Osteoblast (primary cell): ENCODE results near the gene GOLIM4. TPM values are rescaled to one million over a fixed set of nuclear protein-coding genes. Genes with fewer than 3 reads are reported as not detected.

Experiments used
- DNase-seq: peaks from one replicate; pipeline ENCODE4 v3.0.0; 2011; ENCODE audit warnings: low spot score, mixed read lengths; ENCODE audit not compliant: insufficient read length; ENCODE audit errors: missing footprints
- H2AFZ ChIP-seq: 2 replicates; pipeline ENCODE4 v1.6.0; 2011; ENCODE audit warnings: mild to moderate bottlenecking, low read length
- H3K27ac ChIP-seq: 2 replicates; pipeline ENCODE4 v1.5.1; 2011; ENCODE audit warnings: mild to moderate bottlenecking, low read depth, low read length, moderate library complexity
- H3K27me3 ChIP-seq: 2 replicates; pipeline ENCODE4 v1.6.0; 2012; ENCODE audit warnings: mild to moderate bottlenecking, control low read depth, inconsistent platforms, low read length, moderate library complexity; ENCODE audit not compliant: insufficient read depth
- H3K36me3 ChIP-seq: 2 replicates; pipeline ENCODE4 v1.5.1; 2011; ENCODE audit warnings: mild to moderate bottlenecking, low read length, control low read depth, moderate library complexity; ENCODE audit not compliant: insufficient read depth
- H3K4me1 ChIP-seq: 2 replicates; pipeline ENCODE4 v1.5.1; 2011; ENCODE audit warnings: mild to moderate bottlenecking, low read length, control low read depth, moderate library complexity; ENCODE audit not compliant: insufficient read depth
- H3K4me2 ChIP-seq: 2 replicates; pipeline ENCODE4 v1.6.0; 2011; ENCODE audit warnings: mild to moderate bottlenecking, low read length; ENCODE audit not compliant: insufficient read depth
- H3K4me3 ChIP-seq: fragments of 200-600 bp; sonication (generic); 3 replicates; pipeline ENCODE4 v1.5.1; 2012; ENCODE audit warnings: mild to moderate bottlenecking, low read length, inconsistent platforms; ENCODE audit not compliant: insufficient read depth
- H3K79me2 ChIP-seq: 2 replicates; pipeline ENCODE4 v1.6.0; 2012; ENCODE audit warnings: mild to moderate bottlenecking, low read length, control low read depth, inconsistent platforms; ENCODE audit not compliant: insufficient read depth
- H3K9me3 ChIP-seq: 2 replicates; pipeline ENCODE4 v1.5.1; 2011; ENCODE audit warnings: low read depth, low read length, control low read depth
- H4K20me1 ChIP-seq: 2 replicates; pipeline ENCODE4 v1.6.0; 2012; ENCODE audit warnings: mild to moderate bottlenecking, low read length, control low read depth; ENCODE audit not compliant: insufficient read depth
- CTCF ChIP-seq: IDR thresholded peaks from 2 replicates; pipeline ENCODE4 v1.5.1; 2011; ENCODE audit warnings: mild to moderate bottlenecking, low read depth, low read length, moderate library complexity; ENCODE audit errors: extremely low read depth
- total RNA-seq: library from RNA; depleted of rRNA; stranded (reverse); fragments of >200 nt; gene quantifications from 2 replicates; pipeline ENCODE4 v1.2.3, GENCODE V29; 2012

The GOLIM4 gene
- total RNA-seq, 1 donor, result 44.5 TPM

- Histone ChIP-seq H3K4me2 (peak overlapping the region; percentile 22), H3K79me2 (peaks cover 60% of the 10 kb centered on the region)
- DNase-seq, result no peak
Observed at GRCh38 chr3:168048414-168049330, 47.1 kb downstream of the GOLIM4 start.

GRCh38 chr3:168047936-168048335, 47.8 kb downstream of the GOLIM4 start:
- Histone ChIP-seq H3K27ac (no peak overlapping the region), H3K36me3 (peaks cover 9% of the 10 kb centered on the region), H3K4me3 (no peak overlapping the region), H3K27me3 (no peaks in the 10 kb centered on the region), H2AFZ (no peak overlapping the region), H3K9me3 (no peaks in the 10 kb centered on the region), H4K20me1 (peaks cover 2% of the 10 kb centered on the region), H3K4me2 (no peak overlapping the region), H3K4me1 (peaks cover 22% of the 10 kb centered on the region), H3K79me2 (peaks cover 52% of the 10 kb centered on the region)
- no peak for TF ChIP-seq CTCF
- DNase-seq, result no peak

More at GRCh38 chr3:168048414-168049330, 47.1 kb downstream of the GOLIM4 start:
- H3K27ac ChIP-seq, result peak overlapping the region; percentile 68
- no peaks in the 10 kb centered on the region for H3K27me3 ChIP-seq
- no peak overlapping the region for H2AFZ ChIP-seq
- H4K20me1 ChIP-seq, result peaks cover 4% of the 10 kb centered on the region
- peaks cover 2% of the 10 kb centered on the region for H3K36me3 ChIP-seq
- no peak overlapping the region for H3K4me3 ChIP-seq
- H3K9me3 ChIP-seq, result no peaks in the 10 kb centered on the region
- no peak for TF ChIP-seq CTCF
- peaks cover 22% of the 10 kb centered on the region for H3K4me1 ChIP-seq

- Histone ChIP-seq H3K4me2 (no peak overlapping the region), H3K4me3 (no peak overlapping the region), H4K20me1 (no peaks in the 10 kb centered on the region), H2AFZ (no peak overlapping the region), H3K27ac (no peak overlapping the region), H3K79me2 (peaks cover 46% of the 10 kb centered on the region), H3K36me3 (peaks cover 14% of the 10 kb centered on the region), H3K9me3 (no peaks in the 10 kb centered on the region), H3K4me1 (peaks cover 22% of the 10 kb centered on the region), H3K27me3 (no peaks in the 10 kb centered on the region)
- peak; percentile 90 for TF ChIP-seq CTCF
- peak; percentile 25 for DNase-seq
Observed at GRCh38 chr3:168047190-168047795, 48.4 kb downstream of the GOLIM4 start.

GRCh38 chr3:168044049-168044448, 51.7 kb downstream of the GOLIM4 start:
- no peak for DNase-seq
- Histone ChIP-seq H3K9me3 (no peaks in the 10 kb centered on the region), H3K79me2 (peaks cover 18% of the 10 kb centered on the region), H4K20me1 (no peaks in the 10 kb centered on the region), H3K27ac (no peak overlapping the region), H3K36me3 (peaks cover 14% of the 10 kb centered on the region), H3K4me3 (no peak overlapping the region), H3K4me1 (peaks cover 8% of the 10 kb centered on the region), H2AFZ (no peak overlapping the region), H3K27me3 (no peaks in the 10 kb centered on the region), H3K4me2 (peak overlapping the region; percentile 30)
- no peak for TF ChIP-seq CTCF
